ENCODE results near the gene YWHAG.

GRCh38 chr7:76354981-76355730 is 3.6 kb downstream of the YWHAG start:
- TF ChIP-seq CTCF (IDR thresholded peaks at IDR 0.05; ENCODE audit: insufficient read depth, low read depth, low read length) (no peak), EZH2 (IDR thresholded peaks at IDR 0.05; ENCODE audit: insufficient read depth, low read length) (no peak)
